ENCODE measurements around the gene NAV2. TPM values are rescaled to one million over a fixed set of nuclear protein-coding genes. Genes with fewer than 3 reads are reported as not detected.

Gene NAV2
- total RNA-seq, 1 donor from 2014 or later = 9.6 TPM

DNA sequence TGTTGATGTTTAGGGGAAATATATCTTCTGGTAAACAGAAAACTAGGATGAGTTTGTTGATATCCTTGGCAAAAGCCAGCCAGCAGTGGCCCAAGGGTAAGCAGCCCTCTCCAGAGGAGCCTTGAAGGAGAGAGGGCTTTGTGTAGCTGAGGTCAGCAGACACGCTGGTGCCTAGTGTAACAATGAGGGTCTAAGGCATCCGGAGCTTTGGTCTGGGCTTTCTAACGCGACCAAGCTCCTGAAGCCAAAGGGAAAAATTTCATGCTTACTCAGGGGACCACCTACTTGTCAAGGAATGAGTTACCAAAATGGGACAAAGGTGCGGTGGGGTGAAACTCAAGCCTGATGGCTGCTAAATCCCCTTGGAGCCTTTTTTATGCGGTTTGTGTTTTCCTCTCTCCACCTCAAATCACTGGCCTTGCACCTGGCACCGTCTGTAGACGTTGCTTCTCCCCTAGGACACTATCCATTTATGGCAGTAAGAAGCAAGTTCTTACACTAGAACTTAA, 312.7 kb downstream of the NAV2 start:
- H3F3A ChIP-seq (ENCODE audit: low read depth) = peaks cover 80% of the 10 kb centered on the region
- no peak overlapping the region for H3K4me3 ChIP-seq
- H3K9me3 Mint-ChIP-seq = no peaks in the 10 kb centered on the region
- no peak overlapping the region for H3K27ac Mint-ChIP-seq
- H3K79me2 ChIP-seq (ENCODE audit: low read depth) = peaks cover 62% of the 10 kb centered on the region
- H3K27ac ChIP-seq = no peak overlapping the region
- H3K4me3 Mint-ChIP-seq = peak overlapping the region; percentile 67
- H3K36me3 ChIP-seq = no peaks in the 10 kb centered on the region
- TF ChIP-seq, protein P1, sequence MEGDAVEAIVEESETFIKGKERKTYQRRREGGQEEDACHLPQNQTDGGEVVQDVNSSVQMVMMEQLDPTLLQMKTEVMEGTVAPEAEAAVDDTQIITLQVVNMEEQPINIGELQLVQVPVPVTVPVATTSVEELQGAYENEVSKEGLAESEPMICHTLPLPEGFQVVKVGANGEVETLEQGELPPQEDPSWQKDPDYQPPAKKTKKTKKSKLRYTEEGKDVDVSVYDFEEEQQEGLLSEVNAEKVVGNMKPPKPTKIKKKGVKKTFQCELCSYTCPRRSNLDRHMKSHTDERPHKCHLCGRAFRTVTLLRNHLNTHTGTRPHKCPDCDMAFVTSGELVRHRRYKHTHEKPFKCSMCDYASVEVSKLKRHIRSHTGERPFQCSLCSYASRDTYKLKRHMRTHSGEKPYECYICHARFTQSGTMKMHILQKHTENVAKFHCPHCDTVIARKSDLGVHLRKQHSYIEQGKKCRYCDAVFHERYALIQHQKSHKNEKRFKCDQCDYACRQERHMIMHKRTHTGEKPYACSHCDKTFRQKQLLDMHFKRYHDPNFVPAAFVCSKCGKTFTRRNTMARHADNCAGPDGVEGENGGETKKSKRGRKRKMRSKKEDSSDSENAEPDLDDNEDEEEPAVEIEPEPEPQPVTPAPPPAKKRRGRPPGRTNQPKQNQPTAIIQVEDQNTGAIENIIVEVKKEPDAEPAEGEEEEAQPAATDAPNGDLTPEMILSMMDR (IDR thresholded peaks at IDR 0.05) = no peak
- TF ChIP-seq EZH2 (IDR thresholded peaks at IDR 0.05) (no peak), EZH2phosphoT487 (IDR thresholded peaks at IDR 0.05) (no peak)
- H3K27me3 ChIP-seq = no peaks in the 10 kb centered on the region
- no peak overlapping the region for H3K9ac ChIP-seq
- peaks cover 75% of the 10 kb centered on the region for H3K4me1 ChIP-seq
- H3K9me3 ChIP-seq (ENCODE audit: low read depth) = no peaks in the 10 kb centered on the region
- H3K36me3 Mint-ChIP-seq = no peaks in the 10 kb centered on the region
- H3K4me1 Mint-ChIP-seq = peaks cover 61% of the 10 kb centered on the region
- no peak overlapping the region for H2AFZ ChIP-seq (replicated peaks)
- peaks cover 47% of the 10 kb centered on the region for H4K20me1 ChIP-seq (ENCODE audit: low read depth)
- H3K4me2 ChIP-seq = peak overlapping the region; percentile 85
- H3K27me3 Mint-ChIP-seq (ENCODE audit: insufficient read depth, low read depth) = peaks cover 15% of the 10 kb centered on the region
- DNase-seq (ENCODE audit: low spot score) = peak; percentile 56

DNA sequence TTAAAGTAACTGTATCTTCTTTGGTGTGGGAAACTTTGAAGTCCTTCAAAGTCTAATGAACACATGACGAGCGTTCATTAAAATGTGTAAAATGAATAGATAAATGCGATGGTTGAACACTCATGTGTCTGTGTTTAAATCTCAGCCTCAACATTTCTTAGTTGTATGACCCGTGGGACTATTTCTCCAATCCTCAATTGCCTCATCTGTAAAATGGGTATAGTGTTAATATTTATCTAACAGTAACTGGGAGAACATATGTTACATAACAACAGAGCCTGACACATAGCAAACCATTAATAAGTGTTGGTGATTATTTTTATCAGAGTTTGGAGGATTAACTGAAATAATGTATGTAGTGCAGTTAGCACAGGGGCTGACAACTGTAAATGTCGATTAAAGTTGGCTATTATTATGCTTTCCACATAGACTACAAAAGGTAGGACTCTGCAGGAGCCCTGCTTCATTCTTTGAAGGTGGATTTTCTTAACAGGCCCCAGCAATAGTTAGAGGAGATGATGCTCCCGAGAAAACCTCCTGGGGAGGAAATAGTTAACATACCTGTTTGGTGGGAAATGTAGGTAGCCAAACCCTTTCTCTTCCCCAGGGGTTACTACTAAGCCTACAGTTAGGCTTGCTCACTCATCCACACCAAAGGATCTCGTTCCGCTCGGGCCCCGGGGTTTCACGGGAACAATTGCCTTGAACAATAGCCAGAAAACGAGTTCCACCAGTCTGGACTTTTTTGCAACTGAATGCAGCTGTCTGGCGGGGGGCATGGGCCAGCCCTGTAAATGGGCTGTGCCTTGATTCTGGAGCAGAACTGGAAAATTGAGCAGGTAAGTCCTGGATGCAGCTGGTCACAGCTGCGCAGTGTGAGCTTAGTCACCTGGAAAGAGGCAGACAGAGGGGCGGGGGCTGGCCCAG, 314.3 kb downstream of the NAV2 start:
- H3K9me3 ChIP-seq (ENCODE audit: low read depth) = no peaks in the 10 kb centered on the region
- H4K20me1 ChIP-seq (ENCODE audit: low read depth) = peaks cover 57% of the 10 kb centered on the region
- H3K9me3 Mint-ChIP-seq = no peaks in the 10 kb centered on the region
- peaks cover 73% of the 10 kb centered on the region for H3K4me1 Mint-ChIP-seq
- peaks cover 75% of the 10 kb centered on the region for H3K79me2 ChIP-seq (ENCODE audit: low read depth)
- peaks cover 15% of the 10 kb centered on the region for H3K27me3 Mint-ChIP-seq (ENCODE audit: insufficient read depth, low read depth)
- peaks cover 75% of the 10 kb centered on the region for H3K4me1 ChIP-seq
- TF ChIP-seq, protein P1 (IDR thresholded peaks at IDR 0.05) = no peak
- TF ChIP-seq EZH2 (IDR thresholded peaks at IDR 0.05) (peak; percentile 27), EZH2phosphoT487 (IDR thresholded peaks at IDR 0.05) (peak; percentile 38)
- no peak overlapping the region for H3K9ac ChIP-seq
- peak overlapping the region; percentile 26 for H3K27ac ChIP-seq
- peak overlapping the region; percentile 71 for H3K4me3 Mint-ChIP-seq
- peak overlapping the region; percentile 32 for H3K4me3 ChIP-seq
- peak overlapping the region; percentile 73 for H3K4me2 ChIP-seq
- H3K27me3 ChIP-seq = no peaks in the 10 kb centered on the region
- peak; percentile 88 for DNase-seq (ENCODE audit: low spot score)
- no peaks in the 10 kb centered on the region for H3K36me3 Mint-ChIP-seq
- no peak overlapping the region for H3K27ac Mint-ChIP-seq
- H2AFZ ChIP-seq (replicated peaks) = no peak overlapping the region
- H3F3A ChIP-seq (ENCODE audit: low read depth) = peaks cover 64% of the 10 kb centered on the region
- no peaks in the 10 kb centered on the region for H3K36me3 ChIP-seq

DNA sequence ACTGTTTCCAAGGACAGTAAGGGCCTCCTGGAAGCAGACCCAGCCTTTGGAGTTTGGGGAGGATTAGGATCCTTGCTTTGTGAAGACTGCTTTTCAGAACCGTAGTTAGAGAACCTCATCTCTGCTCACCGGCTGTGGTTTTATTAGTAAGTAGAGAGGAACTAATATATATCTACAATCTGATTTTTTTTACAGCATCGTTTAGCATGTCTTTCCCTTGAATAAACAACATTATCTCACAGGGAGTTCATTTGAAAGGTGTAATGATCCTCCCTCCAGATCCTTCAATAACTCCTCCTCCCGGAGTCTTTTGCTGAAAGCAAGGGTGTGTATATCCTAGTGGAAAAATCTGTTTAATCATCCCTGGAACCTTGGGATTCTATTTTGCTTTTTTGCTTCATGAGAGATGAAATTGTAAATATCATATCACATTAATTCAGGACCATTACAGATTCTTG, 314.9 kb downstream of the NAV2 start:
- no peak overlapping the region for H3K27ac Mint-ChIP-seq
- no peaks in the 10 kb centered on the region for H3K9me3 Mint-ChIP-seq
- peak overlapping the region; percentile 26 for H3K27ac ChIP-seq
- peaks cover 58% of the 10 kb centered on the region for H3F3A ChIP-seq (ENCODE audit: low read depth)
- peaks cover 14% of the 10 kb centered on the region for H3K27me3 Mint-ChIP-seq (ENCODE audit: insufficient read depth, low read depth)
- H3K4me2 ChIP-seq = peak overlapping the region; percentile 73
- H3K27me3 ChIP-seq = no peaks in the 10 kb centered on the region
- H3K9ac ChIP-seq = no peak overlapping the region
- H3K4me1 ChIP-seq = peaks cover 76% of the 10 kb centered on the region
- no peaks in the 10 kb centered on the region for H3K36me3 ChIP-seq
- H3K9me3 ChIP-seq (ENCODE audit: low read depth) = no peaks in the 10 kb centered on the region
- H3K36me3 Mint-ChIP-seq = no peaks in the 10 kb centered on the region
- H3K79me2 ChIP-seq (ENCODE audit: low read depth) = peaks cover 82% of the 10 kb centered on the region
- H2AFZ ChIP-seq (replicated peaks) = no peak overlapping the region
- H3K4me3 ChIP-seq = peak overlapping the region; percentile 32
- peak overlapping the region; percentile 71 for H3K4me3 Mint-ChIP-seq
- DNase-seq (ENCODE audit: low spot score) = no peak
- H3K4me1 Mint-ChIP-seq = peaks cover 80% of the 10 kb centered on the region
- H4K20me1 ChIP-seq (ENCODE audit: low read depth) = peaks cover 64% of the 10 kb centered on the region
- no peak for TF ChIP-seq EZH2 (IDR thresholded peaks at IDR 0.05)
- TF ChIP-seq EZH2phosphoT487 (IDR thresholded peaks at IDR 0.05) = no peak
- TF ChIP-seq, protein P1 (IDR thresholded peaks at IDR 0.05) = no peak

All from neural progenitor cell (in vitro differentiated cells).